ENCODE measurements around the gene ITPR3.

DNA sequence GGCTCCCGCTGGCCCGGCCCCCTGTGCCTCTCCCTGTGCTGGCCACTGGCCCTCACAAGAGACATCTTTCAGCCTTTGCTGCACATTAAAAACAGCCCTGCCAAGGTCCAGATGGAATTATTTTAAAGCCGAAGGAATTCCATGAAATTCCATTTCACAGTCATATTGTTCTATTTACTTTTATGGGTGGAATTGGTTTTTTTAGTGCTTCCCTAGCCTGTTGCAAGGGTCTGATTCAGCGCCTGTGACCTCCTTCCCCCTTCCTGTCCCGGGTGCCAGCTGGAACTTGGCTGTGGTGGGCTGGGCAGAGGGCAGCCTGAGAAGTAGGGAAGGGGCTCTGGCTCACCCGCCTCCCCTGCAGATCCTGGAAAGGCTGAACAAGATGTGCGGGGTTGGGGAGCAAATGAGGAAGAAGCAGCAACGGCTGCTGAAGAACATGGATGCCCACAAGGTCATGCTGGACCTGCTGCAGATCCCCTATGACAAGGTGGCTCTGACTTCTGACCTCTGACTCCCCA, 56.1 kb downstream of the ITPR3 start:
- no peak for TF ChIP-seq SUZ12 (IDR thresholded peaks at IDR 0.05; ENCODE audit: extremely low read depth, insufficient read depth, insufficient read length)
- no peak for TF ChIP-seq YY1 (IDR thresholded peaks at IDR 0.05; ENCODE audit: insufficient read depth, insufficient read length)
- TF ChIP-seq ZNF274 (IDR thresholded peaks at IDR 0.05; ENCODE audit: low read depth, low read length) = no peak

Measured in NT2/D1 (cell line).